Measurements from ENCODE around the gene EHMT1. TPM values are rescaled to one million over a fixed set of nuclear protein-coding genes. Genes with fewer than 3 reads are reported as not detected.
A peak's percentile ranks its signal among the peaks of the same experiment; 100 is the strongest.

EHMT1 gene
- total and polyA plus RNA-seq, 2 of the 13 experiments (the other 11 are each of a cell fraction or from before 2014, with no cell fraction given): 23.0 to 27.1 TPM

DNA sequence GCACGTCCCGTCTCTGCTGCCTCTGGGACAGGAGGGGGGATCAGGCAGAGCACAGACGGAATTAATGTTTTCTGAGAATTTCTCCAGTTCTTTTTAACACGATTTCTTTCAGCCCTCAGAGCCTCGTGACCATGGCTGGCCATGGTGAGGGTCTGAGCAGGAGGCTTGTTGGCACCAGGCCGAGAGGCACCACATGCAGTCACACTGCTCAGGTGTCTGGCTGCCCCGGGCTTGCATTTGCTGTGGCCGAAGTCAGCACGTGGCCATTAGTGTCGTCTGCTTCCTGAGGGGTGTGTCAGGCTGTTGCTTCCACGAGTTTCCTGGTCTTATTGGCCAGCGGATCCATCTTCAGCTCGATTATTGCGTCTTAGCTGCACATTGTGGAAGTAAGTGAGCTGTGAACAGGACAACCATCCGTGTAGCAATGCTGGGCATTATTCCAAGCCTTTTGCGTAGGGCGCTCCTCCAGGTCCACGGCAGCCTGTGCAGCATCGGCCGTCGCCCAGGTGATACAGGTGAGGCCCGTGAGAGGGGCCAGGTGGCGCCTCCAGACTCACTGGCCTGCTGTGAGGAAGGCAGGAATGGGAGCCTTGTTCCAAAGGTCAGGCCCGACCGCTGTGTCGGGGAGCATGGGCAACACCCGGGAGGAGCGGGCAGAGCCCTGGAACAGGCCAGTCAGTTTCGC is 144.6 kb downstream of the EHMT1 start:
- Histone ChIP-seq H3K4me3 (replicated peaks in 1 of 3; ENCODE audit: insufficient read depth in 1 of 3, low read depth in 2 of 3, low read length in 3 of 3) (no peak overlapping the region), H3K4me2 (ENCODE audit: low read depth, low read length) (no peak overlapping the region), H3K9ac (ENCODE audit: insufficient read depth, low read depth, low read length) (no peak overlapping the region), H3K9me3 (ENCODE audit: low read length) (no peaks in the 10 kb centered on the region), H3K79me2 (ENCODE audit: insufficient read depth, low read length) (no peaks in the 10 kb centered on the region), H3K27ac (ENCODE audit: extremely low read length, insufficient read depth, low read length) (no peak overlapping the region), H3K27me3 (ENCODE audit: control insufficient read depth in 1 of 2, insufficient read depth in 2 of 2, low read length in 2 of 2) (no peaks in the 10 kb centered on the region), H2AFZ (ENCODE audit: low read length) (no peak overlapping the region), H4K20me1 (ENCODE audit: insufficient read depth, low read length) (no peaks in the 10 kb centered on the region), H3K4me1 (ENCODE audit: insufficient read depth, low read length) (no peaks in the 10 kb centered on the region), H3K36me3 (replicated peaks in 1 of 2; ENCODE audit: control insufficient read depth in 1 of 2, insufficient read depth in 2 of 2, low read length in 2 of 2) (peaks cover 23 to 57% of the 10 kb centered on the region in 2 experiments)
- no peak for FAIRE-seq
- 95% methylated on average over 10 of the region's 29 CpGs for whole genome bisulfite sequencing (ENCODE audit: low lambda C conversion rate)
- no TSS peak for BruUV-seq (replicated peaks)
- intact Hi-C loops (cut with micrococcal nuclease; ENCODE audit: unreplicated experiment): no loop called here
- in situ Hi-C loops (cut with HindIII; ENCODE audit: extremely low pct_ligation_motif_present, low pct_unique_long_range_greater_than_20kb): no loop called here
- ChIA-PET CTCF (ENCODE audit: low intra/inter-chr PET ratio, low total read pairs) (no interaction called here), POLR2A (no interaction called here)
- no peak for DNase-seq (ENCODE audit: low spot score)
- ATAC-seq: no peak
- TF ChIP-seq, protein P1, sequence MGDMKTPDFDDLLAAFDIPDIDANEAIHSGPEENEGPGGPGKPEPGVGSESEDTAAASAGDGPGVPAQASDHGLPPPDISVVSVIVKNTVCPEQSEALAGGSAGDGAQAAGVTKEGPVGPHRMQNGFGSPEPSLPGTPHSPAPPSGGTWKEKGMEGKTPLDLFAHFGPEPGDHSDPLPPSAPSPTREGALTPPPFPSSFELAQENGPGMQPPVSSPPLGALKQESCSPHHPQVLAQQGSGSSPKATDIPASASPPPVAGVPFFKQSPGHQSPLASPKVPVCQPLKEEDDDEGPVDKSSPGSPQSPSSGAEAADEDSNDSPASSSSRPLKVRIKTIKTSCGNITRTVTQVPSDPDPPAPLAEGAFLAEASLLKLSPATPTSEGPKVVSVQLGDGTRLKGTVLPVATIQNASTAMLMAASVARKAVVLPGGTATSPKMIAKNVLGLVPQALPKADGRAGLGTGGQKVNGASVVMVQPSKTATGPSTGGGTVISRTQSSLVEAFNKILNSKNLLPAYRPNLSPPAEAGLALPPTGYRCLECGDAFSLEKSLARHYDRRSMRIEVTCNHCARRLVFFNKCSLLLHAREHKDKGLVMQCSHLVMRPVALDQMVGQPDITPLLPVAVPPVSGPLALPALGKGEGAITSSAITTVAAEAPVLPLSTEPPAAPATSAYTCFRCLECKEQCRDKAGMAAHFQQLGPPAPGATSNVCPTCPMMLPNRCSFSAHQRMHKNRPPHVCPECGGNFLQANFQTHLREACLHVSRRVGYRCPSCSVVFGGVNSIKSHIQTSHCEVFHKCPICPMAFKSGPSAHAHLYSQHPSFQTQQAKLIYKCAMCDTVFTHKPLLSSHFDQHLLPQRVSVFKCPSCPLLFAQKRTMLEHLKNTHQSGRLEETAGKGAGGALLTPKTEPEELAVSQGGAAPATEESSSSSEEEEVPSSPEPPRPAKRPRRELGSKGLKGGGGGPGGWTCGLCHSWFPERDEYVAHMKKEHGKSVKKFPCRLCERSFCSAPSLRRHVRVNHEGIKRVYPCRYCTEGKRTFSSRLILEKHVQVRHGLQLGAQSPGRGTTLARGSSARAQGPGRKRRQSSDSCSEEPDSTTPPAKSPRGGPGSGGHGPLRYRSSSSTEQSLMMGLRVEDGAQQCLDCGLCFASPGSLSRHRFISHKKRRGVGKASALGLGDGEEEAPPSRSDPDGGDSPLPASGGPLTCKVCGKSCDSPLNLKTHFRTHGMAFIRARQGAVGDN (CRISPR knock-in tag; IDR thresholded peaks at IDR 0.05): 0 out of 2 replicates have a peak, but pooled peaks have one; percentile 13
- no peak for TF ChIP-seq MTA3 (CRISPR knock-in tag; IDR thresholded peaks at IDR 0.05)
- TF ChIP-seq, protein P2, sequence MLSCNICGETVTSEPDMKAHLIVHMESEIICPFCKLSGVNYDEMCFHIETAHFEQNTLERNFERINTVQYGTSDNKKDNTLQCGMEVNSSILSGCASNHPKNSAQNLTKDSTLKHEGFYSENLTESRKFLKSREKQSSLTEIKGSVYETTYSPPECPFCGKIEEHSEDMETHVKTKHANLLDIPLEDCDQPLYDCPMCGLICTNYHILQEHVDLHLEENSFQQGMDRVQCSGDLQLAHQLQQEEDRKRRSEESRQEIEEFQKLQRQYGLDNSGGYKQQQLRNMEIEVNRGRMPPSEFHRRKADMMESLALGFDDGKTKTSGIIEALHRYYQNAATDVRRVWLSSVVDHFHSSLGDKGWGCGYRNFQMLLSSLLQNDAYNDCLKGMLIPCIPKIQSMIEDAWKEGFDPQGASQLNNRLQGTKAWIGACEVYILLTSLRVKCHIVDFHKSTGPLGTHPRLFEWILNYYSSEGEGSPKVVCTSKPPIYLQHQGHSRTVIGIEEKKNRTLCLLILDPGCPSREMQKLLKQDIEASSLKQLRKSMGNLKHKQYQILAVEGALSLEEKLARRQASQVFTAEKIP (CRISPR knock-in tag; IDR thresholded peaks at IDR 0.05; ENCODE audit: borderline replicate concordance): no peak
- TF ChIP-seq HCFC1 (IDR thresholded peaks at IDR 0.05; ENCODE audit: low read depth, low read length): no peak
- TF ChIP-seq ZZZ3 (CRISPR knock-in tag; IDR thresholded peaks at IDR 0.05; ENCODE audit: borderline replicate concordance): no peak
- TF ChIP-seq, protein P3, sequence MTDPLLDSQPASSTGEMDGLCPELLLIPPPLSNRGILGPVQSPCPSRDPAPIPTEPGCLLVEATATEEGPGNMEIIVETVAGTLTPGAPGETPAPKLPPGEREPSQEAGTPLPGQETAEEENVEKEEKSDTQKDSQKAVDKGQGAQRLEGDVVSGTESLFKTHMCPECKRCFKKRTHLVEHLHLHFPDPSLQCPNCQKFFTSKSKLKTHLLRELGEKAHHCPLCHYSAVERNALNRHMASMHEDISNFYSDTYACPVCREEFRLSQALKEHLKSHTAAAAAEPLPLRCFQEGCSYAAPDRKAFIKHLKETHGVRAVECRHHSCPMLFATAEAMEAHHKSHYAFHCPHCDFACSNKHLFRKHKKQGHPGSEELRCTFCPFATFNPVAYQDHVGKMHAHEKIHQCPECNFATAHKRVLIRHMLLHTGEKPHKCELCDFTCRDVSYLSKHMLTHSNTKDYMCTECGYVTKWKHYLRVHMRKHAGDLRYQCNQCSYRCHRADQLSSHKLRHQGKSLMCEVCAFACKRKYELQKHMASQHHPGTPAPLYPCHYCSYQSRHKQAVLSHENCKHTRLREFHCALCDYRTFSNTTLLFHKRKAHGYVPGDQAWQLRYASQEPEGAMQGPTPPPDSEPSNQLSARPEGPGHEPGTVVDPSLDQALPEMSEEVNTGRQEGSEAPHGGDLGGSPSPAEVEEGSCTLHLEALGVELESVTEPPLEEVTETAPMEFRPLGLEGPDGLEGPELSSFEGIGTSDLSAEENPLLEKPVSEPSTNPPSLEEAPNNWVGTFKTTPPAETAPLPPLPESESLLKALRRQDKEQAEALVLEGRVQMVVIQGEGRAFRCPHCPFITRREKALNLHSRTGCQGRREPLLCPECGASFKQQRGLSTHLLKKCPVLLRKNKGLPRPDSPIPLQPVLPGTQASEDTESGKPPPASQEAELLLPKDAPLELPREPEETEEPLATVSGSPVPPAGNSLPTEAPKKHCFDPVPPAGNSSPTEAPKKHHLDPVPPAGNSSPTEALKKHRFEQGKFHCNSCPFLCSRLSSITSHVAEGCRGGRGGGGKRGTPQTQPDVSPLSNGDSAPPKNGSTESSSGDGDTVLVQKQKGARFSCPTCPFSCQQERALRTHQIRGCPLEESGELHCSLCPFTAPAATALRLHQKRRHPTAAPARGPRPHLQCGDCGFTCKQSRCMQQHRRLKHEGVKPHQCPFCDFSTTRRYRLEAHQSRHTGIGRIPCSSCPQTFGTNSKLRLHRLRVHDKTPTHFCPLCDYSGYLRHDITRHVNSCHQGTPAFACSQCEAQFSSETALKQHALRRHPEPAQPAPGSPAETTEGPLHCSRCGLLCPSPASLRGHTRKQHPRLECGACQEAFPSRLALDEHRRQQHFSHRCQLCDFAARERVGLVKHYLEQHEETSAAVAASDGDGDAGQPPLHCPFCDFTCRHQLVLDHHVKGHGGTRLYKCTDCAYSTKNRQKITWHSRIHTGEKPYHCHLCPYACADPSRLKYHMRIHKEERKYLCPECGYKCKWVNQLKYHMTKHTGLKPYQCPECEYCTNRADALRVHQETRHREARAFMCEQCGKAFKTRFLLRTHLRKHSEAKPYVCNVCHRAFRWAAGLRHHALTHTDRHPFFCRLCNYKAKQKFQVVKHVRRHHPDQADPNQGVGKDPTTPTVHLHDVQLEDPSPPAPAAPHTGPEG (CRISPR knock-in tag; IDR thresholded peaks at IDR 0.05): no peak

Measured in HepG2 (cell line).